Amygdala (tissue), 56 donors: ENCODE results near the gene ETHE1.
"Not testable (repeated sequence)": the region's sequence is repeated elsewhere in the genome, so short reads cannot be mapped to it uniquely, and the experiment has no call there.

Source experiments
- DNase-seq, 56 donors: peaks; one replicate each; lab custom pipeline; 2025; lab: John Stamatoyannopoulos, UW

Gene ETHE1

GRCh38 chr19:43525836-43526771 lies 897 bp downstream of the ETHE1 start:
- peak in 8 of 56 donors; percentile 3 to 39 (median 19) for DNase-seq

- DNase-seq = peak in 19 of 56 donors; percentile 1 to 37 (median 12)
Measured at GRCh38 chr19:43524922-43525835, 1.8 kb downstream of the ETHE1 start.

GRCh38 chr19:43523696-43524095 lies 3.3 kb downstream of the ETHE1 start:
- DNase-seq = not testable (repeated sequence)

- DNase-seq = no peak
Measured at GRCh38 chr19:43522929-43523328, 4.1 kb downstream of the ETHE1 start.

- DNase-seq = peak in 49 of 56 donors; percentile 6 to 87 (median 56)
Measured at GRCh38 chr19:43519436-43520088, 7.4 kb downstream of the ETHE1 start.

GRCh38 chr19:43518051-43518450 lies 8.9 kb downstream of the ETHE1 start:
- DNase-seq = no peak

- not testable (repeated sequence) for DNase-seq
Measured at GRCh38 chr19:43512399-43512798, 14.6 kb downstream of the ETHE1 start.

- no peak for DNase-seq
Measured at GRCh38 chr19:43511324-43511723, 15.7 kb downstream of the ETHE1 start.

- DNase-seq = no peak
Measured at GRCh38 chr19:43510713-43511112, 16.3 kb downstream of the ETHE1 start.

GRCh38 chr19:43507880-43508279 lies 19.1 kb downstream of the ETHE1 start:
- no peak for DNase-seq

GRCh38 chr19:43506629-43507028 lies 20.4 kb downstream of the ETHE1 start:
- DNase-seq = peak in 1 of 56 donors; percentile 3

- no peak for DNase-seq
Measured at GRCh38 chr19:43505941-43506340, 21.1 kb downstream of the ETHE1 start.

GRCh38 chr19:43505186-43505456 lies 21.9 kb downstream of the ETHE1 start:
- DNase-seq = no peak

- DNase-seq = peak in 7 of 56 donors; percentile 33 to 54 (median 41)
Measured at GRCh38 chr19:43504426-43505185, 22.4 kb downstream of the ETHE1 start, which contains the start of gene PHLDB3. TSS of gene PHLDB3 (minus strand) at chr19:43504746. CDS start at chr19:43504118, 628 bp downstream.

GRCh38 chr19:43503501-43504425 lies 23.2 kb downstream of the ETHE1 start:
- peak; percentile 32 to 97 (median 87) for DNase-seq

GRCh38 chr19:43502419-43502976 lies 24.5 kb downstream of the ETHE1 start:
- no peak for DNase-seq

GRCh38 chr19:43501661-43502418 lies 25.2 kb downstream of the ETHE1 start:
- no peak for DNase-seq

GRCh38 chr19:43499042-43499441 lies 28.0 kb downstream of the ETHE1 start:
- no peak for DNase-seq
